GM12878 (cell line): Measurements from ENCODE around the gene EML1. TPM values are rescaled to one million over a fixed set of nuclear protein-coding genes. Genes with fewer than 3 reads are reported as not detected.

Experiments used
- ATAC-seq: fragments of 200-7000 bp; cut with Tn5 transposase; 3 replicates; pipeline ENCODE4 v1.9.1; 2020; ENCODE audit warnings: mild to moderate bottlenecking, moderate library complexity
- BruUV-seq: library from RNA; stranded (reverse); fragments of 400-500 nt; replicated peaks from 2 replicates; lab custom pipeline; 2021; lab: Mats Ljungman, UMichigan
- CTCF ChIA-PET: fragments of 300-600 bp; sonication (Branson Sonifier 250); formaldehyde crosslinking; extraction: SDS; loops from one replicate; lab custom pipeline; 2021; ENCODE audit warnings: inconsistent platforms; lab: Yijun Ruan, JAX
- POLR2A ChIA-PET: fragments of 350-600 bp; formaldehyde crosslinking; extraction: SDS; loops from one replicate; lab custom pipeline; 2021; ENCODE audit warnings: inconsistent platforms; lab: Charles Lee
- RAD21 ChIA-PET: fragments of 300-600 bp; sonication (Branson Sonifier 250); formaldehyde crosslinking; loops from one replicate; lab custom pipeline; 2023; ENCODE audit warnings: antibody characterized with exemption; ENCODE audit not compliant: unreplicated experiment; lab: Charles Lee
- SMC1A ChIA-PET: fragments of 300-600 bp; sonication (Branson Sonifier 250); formaldehyde crosslinking; loops from one replicate; lab custom pipeline; 2023; ENCODE audit not compliant: unreplicated experiment, uncharacterized antibody; lab: Charles Lee
- DNase-seq: peaks from one replicate; pipeline ENCODE4 v3.0.0-alpha.2; 2011; ENCODE audit warnings: low read depth, low spot score
- FAIRE-seq: peaks from 3 replicates; lab custom pipeline; 2011; peaks lifted over from hg19 to GRCh38; lab: Jason Lieb, UNC
- H2AFZ ChIP-seq: 2 replicates; pipeline ENCODE4 v1.6.0; 2011; ENCODE audit warnings: low read depth, low read length, control low read depth; ENCODE audit not compliant: control insufficient read depth
- H3K27ac ChIP-seq: 2 replicates; pipeline ENCODE4 v1.5.1; 2011; ENCODE audit warnings: control low read depth; ENCODE audit not compliant: control insufficient read depth, insufficient read depth
- H3K27me3 ChIP-seq, 2 experiments: replicated peaks in 1 of 2; 2 replicates each; pipeline versions ENCODE4 v1.6.0 to v1.6.1; 2011; ENCODE audit warnings: low read length in 1 of 2; ENCODE audit not compliant: control insufficient read depth in 2 of 2, insufficient read depth in 2 of 2
- H3K36me3 ChIP-seq, 2 experiments: 2 replicates each; pipeline ENCODE4 v1.5.1; 2011; ENCODE audit warnings: low read length in 1 of 2; ENCODE audit not compliant: control insufficient read depth in 2 of 2, insufficient read depth in 2 of 2
- H3K4me1 ChIP-seq: 2 replicates; pipeline ENCODE4 v1.6.1; 2011; ENCODE audit warnings: mild to moderate bottlenecking, low read length, moderate library complexity, mixed read lengths; ENCODE audit not compliant: control insufficient read depth, insufficient read depth
- H3K4me2 ChIP-seq: 2 replicates; pipeline ENCODE4 v1.6.0; 2011; ENCODE audit warnings: control low read depth; ENCODE audit not compliant: control insufficient read depth, insufficient read depth
- H3K4me3 ChIP-seq: fragments of 200-600 bp; sonication (generic); 2 replicates; pipeline ENCODE4 v1.5.1; 2016
- H3K79me2 ChIP-seq: 2 replicates; pipeline ENCODE4 v1.6.0; 2011; ENCODE audit warnings: low read length; ENCODE audit not compliant: control insufficient read depth, insufficient read depth
- H3K9ac ChIP-seq: 2 replicates; pipeline ENCODE4 v1.8.0; 2011; ENCODE audit warnings: low read length, control low read depth, mixed read lengths; ENCODE audit not compliant: control insufficient read depth, insufficient read depth
- H3K9me3 ChIP-seq: replicated peaks from 3 replicates; pipeline ENCODE4 v1.5.1; 2011; ENCODE audit warnings: mild to moderate bottlenecking, low read length; ENCODE audit not compliant: control insufficient read depth, insufficient read depth
- H4K20me1 ChIP-seq: 2 replicates; pipeline ENCODE4 v1.6.0; 2011; ENCODE audit not compliant: control insufficient read depth, insufficient read depth
- KAT2A ChIP-seq: conservative IDR thresholded peaks from 2 replicates; pipeline ENCODE4 v1.6.1; 2011; ENCODE audit warnings: low read depth, low read length; ENCODE audit not compliant: control insufficient read depth
- MYB ChIP-seq: fragments of 150-350 bp; IDR thresholded peaks from 2 replicates; pipeline ENCODE4 v1.6.1; 2014; ENCODE audit warnings: mild to moderate bottlenecking, low read depth, low read length, borderline replicate concordance
- PML ChIP-seq: IDR thresholded peaks from 2 replicates; pipeline ENCODE4 v1.6.1; 2012; ENCODE audit warnings: low read length, inconsistent platforms
- POLR2A ChIP-seq: IDR thresholded peaks from 2 replicates; pipeline ENCODE4 v1.6.1; 2011; ENCODE audit warnings: low read depth, mild to moderate bottlenecking, low read length
- YBX1 ChIP-seq: fragments of 450-650 bp; IDR thresholded peaks from 2 replicates; pipeline ENCODE4 v1.6.1; 2016; ENCODE audit warnings: antibody characterized with exemption
- ZZZ3 ChIP-seq: IDR thresholded peaks from 2 replicates; pipeline ENCODE4 v1.6.1; 2011; ENCODE audit warnings: low read depth; ENCODE audit not compliant: control insufficient read depth, insufficient read length
- WGBS: methylation state at CpG from one replicate; pipeline ENCODE4 v1.1.6; 2016; ENCODE audit warnings: low lambda C conversion rate; ENCODE audit not compliant: insufficient replicate concordance, insufficient coverage; ENCODE audit errors: missing lambda C conversion rate; 5-methylcytosine and 5-hydroxymethylcytosine counted together
- in situ Hi-C: fragments of 300-500 bp; cut with MboI; formaldehyde crosslinking; loops from 9 replicates; pipeline ENCODE4 v1.14.3; 2018; ENCODE audit warnings: mixed read lengths
- intact Hi-C: fragments of 100-400 bp; cut with micrococcal nuclease; formaldehyde crosslinking; loops from one replicate; pipeline ENCODE4 v1.14.2; 2022; ENCODE audit not compliant: unreplicated experiment
- polyA plus RNA-seq, 11 experiments: library from polyadenylated mRNA; depleted of rRNA in 4 of 11; unstranded in 6 of 11; stranded (reverse) in 5 of 11; fragments of >200 nt; fragmentation: Nextera tagmentation in 4 of 11; fragmentation: Illumina TruSeq in 1 of 11; extraction: Ambion mirVana in 4 of 11; extraction: Trizol in 1 of 11; gene quantifications; 1 replicate in 1 of 11; 2 replicates in 10 of 11; pipeline versions ENCODE4 v1.2.1 to v1.2.3, GENCODE V29; 2011 to 2016; ENCODE audit warnings: inconsistent platforms in 2 of 11, missing spikeins in 2 of 11, low read depth in 1 of 11
- total RNA-seq, 4 experiments: library from RNA; depleted of rRNA in 3 of 4; stranded (reverse); fragments of >200 nt in 3 of 4; fragmentation: Illumina TruSeq in 1 of 4; extraction: Trizol in 1 of 4; gene quantifications; 2 replicates each; pipeline versions ENCODE4 v1.2.1 to v1.2.3, GENCODE V29; 2013 to 2021
- TF ChIP-seq, protein P1 (sequence below): IDR thresholded peaks from 2 replicates; pipeline ENCODE4 v1.6.1; 2011; ENCODE audit warnings: low read depth, mild to moderate bottlenecking, low read length, moderate library complexity, borderline replicate concordance; ENCODE audit errors: extremely low read depth

Gene EML1
- total and polyA plus RNA-seq, 10 of the 15 experiments (the other 5 are each of a cell fraction or from before 2014, with no cell fraction given): 0.05 to 3.4 (median 0.11) TPM; not detected in 3

DNA sequence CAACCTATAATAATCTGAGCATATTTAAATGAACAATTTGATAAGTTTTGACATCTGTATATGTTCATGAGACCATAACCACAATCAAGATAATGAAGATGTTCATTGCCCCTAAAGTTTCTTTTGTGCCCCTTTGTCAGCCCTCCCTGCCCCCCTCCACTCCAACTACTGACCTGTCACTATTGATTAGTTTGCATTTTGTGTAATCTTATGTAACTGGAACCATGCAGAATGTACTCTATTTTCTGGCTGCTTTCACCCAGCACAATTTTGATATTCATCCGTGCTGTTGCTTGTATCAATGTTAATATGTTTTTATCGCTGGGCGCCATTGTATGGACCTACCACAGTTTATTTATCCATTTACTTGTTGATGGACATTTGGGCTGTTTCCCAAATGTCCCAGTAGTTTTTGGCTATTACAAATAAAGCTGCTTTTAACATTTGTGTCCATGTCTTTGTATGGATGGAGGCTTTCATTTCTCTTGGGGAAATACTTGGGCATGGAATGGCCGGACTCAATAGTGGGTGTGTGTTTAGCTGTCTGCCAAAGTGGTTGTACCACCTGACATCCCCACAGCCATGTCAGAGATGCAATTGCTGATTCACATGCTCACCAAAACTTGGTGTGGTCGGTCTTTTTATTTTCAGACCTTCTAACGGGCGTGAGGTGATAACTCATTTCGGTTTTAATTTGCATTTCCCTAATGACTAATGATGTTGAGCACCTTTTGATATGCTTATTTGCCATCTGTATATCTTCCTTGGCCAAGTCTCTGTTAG is 38.9 kb downstream of the EML1 start (continued):
- TF ChIP-seq, protein P1, sequence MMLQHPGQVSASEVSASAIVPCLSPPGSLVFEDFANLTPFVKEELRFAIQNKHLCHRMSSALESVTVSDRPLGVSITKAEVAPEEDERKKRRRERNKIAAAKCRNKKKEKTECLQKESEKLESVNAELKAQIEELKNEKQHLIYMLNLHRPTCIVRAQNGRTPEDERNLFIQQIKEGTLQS: no peak
- TF ChIP-seq YBX1 (no peak), MYB (no peak), KAT2A (no peak), PML (no peak)

DNA sequence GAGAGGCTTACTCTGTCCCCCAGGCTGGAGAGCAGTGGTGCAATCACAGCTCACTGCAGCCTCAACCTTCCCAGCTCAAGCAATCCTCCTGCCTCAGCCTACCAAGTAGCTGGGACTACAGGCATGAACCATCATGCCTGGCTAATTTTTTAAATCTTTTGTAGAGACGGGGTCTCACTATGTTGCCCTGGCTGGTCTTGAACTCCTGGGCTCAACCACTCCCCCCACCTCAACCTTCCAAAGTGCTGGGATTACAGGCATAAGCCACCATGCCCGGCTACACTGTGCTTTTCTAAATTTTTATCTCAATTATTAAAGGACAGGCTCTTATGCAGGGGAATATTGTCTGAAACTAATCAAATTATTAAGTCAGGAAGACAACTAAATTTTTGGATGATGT is 44.6 kb downstream of the EML1 start:
- no TSS peak for BruUV-seq
- CTCF ChIA-PET: interaction anchor here (0.9 to 1.4 kb wide), 2 partner anchors 108 to 150 kb away, joined by 3 read pairs; no protein-coding TSS in a partner anchor

More for the DNA sequence above, 44.6 kb downstream of the EML1 start:
- ChIA-PET POLR2A (no interaction called here), SMC1A (interaction anchor here (0.6 kb wide), 1 partner anchor 1163 kb away, joined by 3 read pairs; no protein-coding TSS in a partner anchor), RAD21 (interaction anchor here (1.0 kb wide), 1 partner anchor 9 kb away, joined by 3 read pairs; no protein-coding TSS in a partner anchor)
- DNase-seq (no peak), FAIRE-seq (no peak), ATAC-seq (no peak)
- Histone ChIP-seq H3K4me2 (no peak overlapping the region), H3K4me1 (no peaks in the 10 kb centered on the region), H3K79me2 (no peaks in the 10 kb centered on the region), H3K27me3 (peaks cover 0 to 2% of the 10 kb centered on the region in 2 experiments; a peak in 3 of 4 replicates), H3K4me3 (no peak overlapping the region), H2AFZ (no peak overlapping the region), H3K27ac (no peak overlapping the region), H3K9me3 (no peaks in the 10 kb centered on the region), H4K20me1 (no peaks in the 10 kb centered on the region), H3K36me3 (no peaks in the 10 kb centered on the region), H3K9ac (no peak overlapping the region)
- TF ChIP-seq POLR2A: no peak
- TF ChIP-seq ZZZ3: no peak
- in situ Hi-C loops: no loop called here
- 3% methylated on average over 2 of the region's 2 CpGs for WGBS
- intact Hi-C loops: no loop called here
